ENCODE measurements around the gene INHBB.
A peak's percentile ranks its signal among the peaks of the same experiment; 100 is the strongest.

INHBB gene

GRCh38 chr2:120396013-120396860, 50.3 kb downstream of the INHBB start:
- no peak for DNase-seq
- peaks cover 10% of the 10 kb centered on the region for H3K27me3 ChIP-seq (replicated peaks)

GRCh38 chr2:120396861-120397811, 51.2 kb downstream of the INHBB start:
- in situ Hi-C loops (cut with HindIII; ENCODE audit: low pct_ligation_motif_present, low sequenced_read_pairs): no loop called here
- Histone ChIP-seq H3K36me3 (replicated peaks) (no peaks in the 10 kb centered on the region), H3K27me3 (replicated peaks) (peaks cover 13% of the 10 kb centered on the region), H3K27ac (no peak overlapping the region), H3K4me3 (ENCODE audit: low read depth, low read length) (no peak overlapping the region)
- TF ChIP-seq CTCF (IDR thresholded peaks at IDR 0.05; ENCODE audit: low read depth, low read length, missing control alignments): no peak
- DNase-seq: no peak

More at GRCh38 chr2:120396013-120396860, 50.3 kb downstream of the INHBB start:
- in situ Hi-C loops (cut with HindIII; ENCODE audit: low pct_ligation_motif_present, low sequenced_read_pairs): no loop called here
- Histone ChIP-seq H3K4me3 (ENCODE audit: low read depth, low read length) (no peak overlapping the region), H3K36me3 (replicated peaks) (no peaks in the 10 kb centered on the region), H3K27ac (no peak overlapping the region)
- no peak for TF ChIP-seq CTCF (IDR thresholded peaks at IDR 0.05; ENCODE audit: low read depth, low read length, missing control alignments)

- Histone ChIP-seq H3K27ac (no peak overlapping the region), H3K36me3 (replicated peaks) (no peaks in the 10 kb centered on the region), H3K27me3 (replicated peaks) (peaks cover 13% of the 10 kb centered on the region), H3K4me3 (ENCODE audit: low read depth, low read length) (no peak overlapping the region)
- no peak for TF ChIP-seq CTCF (IDR thresholded peaks at IDR 0.05; ENCODE audit: low read depth, low read length, missing control alignments)
- DNase-seq: peak; percentile 43
- in situ Hi-C loops (cut with HindIII; ENCODE audit: low pct_ligation_motif_present, low sequenced_read_pairs): no loop called here
These were observed 52.4 kb downstream of the INHBB start for GRCh38 chr2:120398051-120398995.

- in situ Hi-C loops (cut with HindIII; ENCODE audit: low pct_ligation_motif_present, low sequenced_read_pairs): no loop called here
- no peak overlapping the region for H3K27ac ChIP-seq
- no peak for DNase-seq
- no peaks in the 10 kb centered on the region for H3K36me3 ChIP-seq (replicated peaks)
- no peak overlapping the region for H3K4me3 ChIP-seq (ENCODE audit: low read depth, low read length)
- peaks cover 13% of the 10 kb centered on the region for H3K27me3 ChIP-seq (replicated peaks)
- no peak for TF ChIP-seq CTCF (IDR thresholded peaks at IDR 0.05; ENCODE audit: low read depth, low read length, missing control alignments)
These were observed 53.3 kb downstream of the INHBB start for GRCh38 chr2:120398996-120399888.
